HEK293 (cell line): ENCODE results near the gene GTF3C5.

Source experiments
- CTCF ChIA-PET: fragments of 350-600 bp; formaldehyde crosslinking; extraction: SDS; loops from one replicate; lab custom pipeline; 2021; ENCODE audit warnings: antibody characterized with exemption; lab: Yijun Ruan, JAX
- POLR2A ChIA-PET: fragments of 300-600 bp; formaldehyde crosslinking; extraction: SDS; loops from one replicate; lab custom pipeline; 2020; ENCODE audit warnings: antibody characterized with exemption, inconsistent platforms; lab: Yijun Ruan, JAX
- H3K27ac ChIP-seq: fragments of 200-500 bp; sonication (Bioruptor generic); 2 replicates; pipeline ENCODE4 v1.5.1; 2014; ENCODE audit warnings: low read depth, low read length, control low read depth, inconsistent platforms; ENCODE audit errors: extremely low read depth
- H3K36me3 ChIP-seq, 2 experiments: fragments of 200-500 bp in 1 of 2; sonication (Bioruptor generic) in 1 of 2; 1 replicate in 1 of 2; 2 replicates in 1 of 2; pipeline ENCODE4 v1.5.1; 2014 to 2017; ENCODE audit warnings: inconsistent platforms in 2 of 2, low read length in 2 of 2; ENCODE audit not compliant: control insufficient read depth in 2 of 2, insufficient read depth in 1 of 2
- H3K4me1 ChIP-seq: fragments of 200-500 bp; sonication (Bioruptor generic); 2 replicates; pipeline ENCODE4 v1.5.1; 2014; ENCODE audit warnings: mild to moderate bottlenecking, low read length, inconsistent platforms; ENCODE audit not compliant: control insufficient read depth, insufficient read depth
- H3K4me3 ChIP-seq: 2 replicates; pipeline ENCODE4 v1.5.1; 2011; ENCODE audit warnings: low read depth, mild to moderate bottlenecking, control low read depth, low read length, moderate library complexity
- H3K9me3 ChIP-seq: fragments of 200-500 bp; sonication (Bioruptor generic); 2 replicates; pipeline ENCODE4 v1.5.1; 2014; ENCODE audit warnings: low read depth, low read length, inconsistent platforms; ENCODE audit not compliant: control insufficient read depth, insufficient read depth
- HOXC10 ChIP-seq: sonication (generic); formaldehyde crosslinking; IDR thresholded peaks from 2 replicates; pipeline ENCODE4 v1.8.1; 2023; ENCODE audit warnings: mild to moderate bottlenecking, missing genetic modification reagents
- KLF17 ChIP-seq: fragments of 450-650 bp; formaldehyde crosslinking; IDR thresholded peaks from 2 replicates; pipeline ENCODE4 v1.5.1; 2016; ENCODE audit warnings: missing biosample characterization, missing genetic modification characterization
- PRDM2 ChIP-seq: fragments of 450-650 bp; formaldehyde crosslinking; IDR thresholded peaks from 2 replicates; pipeline ENCODE4 v1.5.1; 2016; ENCODE audit warnings: missing biosample characterization, missing genetic modification characterization, borderline replicate concordance
- RBAK ChIP-seq: fragments of 450-650 bp; formaldehyde crosslinking; IDR thresholded peaks from 2 replicates; pipeline ENCODE4 v1.5.1; 2016; ENCODE audit warnings: missing biosample characterization, missing genetic modification characterization
- REPIN1 ChIP-seq: fragments of 450-650 bp; formaldehyde crosslinking; IDR thresholded peaks from 2 replicates; pipeline ENCODE4 v1.5.1; 2017; ENCODE audit warnings: missing biosample characterization, missing genetic modification characterization, low read depth
- ZFP69B ChIP-seq: fragments of 450-650 bp; formaldehyde crosslinking; IDR thresholded peaks from 2 replicates; pipeline ENCODE4 v1.5.1; 2016; ENCODE audit warnings: missing biosample characterization, missing genetic modification characterization
- ZNF18 ChIP-seq: fragments of 450-650 bp; formaldehyde crosslinking; IDR thresholded peaks from 2 replicates; pipeline ENCODE4 v1.5.1; 2016; ENCODE audit warnings: missing biosample characterization, missing genetic modification characterization
- ZNF19 ChIP-seq: fragments of 450-650 bp; formaldehyde crosslinking; IDR thresholded peaks from 2 replicates; pipeline ENCODE4; 2016; ENCODE audit warnings: missing biosample characterization, missing genetic modification characterization, low read depth
- ZNF2 ChIP-seq: fragments of 450-650 bp; formaldehyde crosslinking; IDR thresholded peaks from 2 replicates; pipeline ENCODE4 v1.5.1; 2016; ENCODE audit warnings: missing biosample characterization, missing genetic modification characterization
- ZNF248 ChIP-seq: fragments of 450-650 bp; formaldehyde crosslinking; IDR thresholded peaks from 2 replicates; pipeline ENCODE4 v1.5.1; 2017; ENCODE audit warnings: missing biosample characterization, missing genetic modification characterization
- ZNF292 ChIP-seq: fragments of 450-650 bp; formaldehyde crosslinking; IDR thresholded peaks from 2 replicates; pipeline ENCODE4 v1.5.1; 2016; ENCODE audit warnings: low read depth, missing biosample characterization, missing genetic modification characterization, borderline replicate concordance
- ZNF324 ChIP-seq: fragments of 450-650 bp; formaldehyde crosslinking; IDR thresholded peaks from 2 replicates; pipeline ENCODE4 v1.5.1; 2016; ENCODE audit warnings: missing biosample characterization, missing genetic modification characterization
- ZNF350 ChIP-seq: fragments of 450-650 bp; formaldehyde crosslinking; IDR thresholded peaks from 2 replicates; pipeline ENCODE4 v1.5.0; 2017; ENCODE audit warnings: missing biosample characterization, mild to moderate bottlenecking, missing genetic modification characterization
- ZNF362 ChIP-seq: fragments of 450-650 bp; formaldehyde crosslinking; IDR thresholded peaks from 2 replicates; pipeline ENCODE4 v1.5.1; 2016; ENCODE audit warnings: missing biosample characterization, missing genetic modification characterization
- ZNF391 ChIP-seq: fragments of 450-650 bp; formaldehyde crosslinking; IDR thresholded peaks from 2 replicates; pipeline ENCODE4 v1.5.1; 2016; ENCODE audit warnings: low read depth, missing biosample characterization, missing genetic modification characterization, borderline replicate concordance
- ZNF426 ChIP-seq: fragments of 450-650 bp; formaldehyde crosslinking; IDR thresholded peaks from 2 replicates; pipeline ENCODE4 v1.5.1; 2017; ENCODE audit warnings: missing biosample characterization, missing genetic modification characterization, mild to moderate bottlenecking, inconsistent platforms, moderate library complexity
- ZNF488 ChIP-seq: fragments of 450-650 bp; formaldehyde crosslinking; IDR thresholded peaks from 2 replicates; pipeline ENCODE4 v1.5.1; 2016; ENCODE audit warnings: missing biosample characterization, missing genetic modification characterization
- ZNF513 ChIP-seq: fragments of 450-650 bp; IDR thresholded peaks from 2 replicates; pipeline ENCODE4 v1.5.1; 2018; ENCODE audit warnings: missing biosample characterization, missing genetic modification characterization
- ZNF558 ChIP-seq: fragments of 450-650 bp; formaldehyde crosslinking; IDR thresholded peaks from 2 replicates; pipeline ENCODE4 v1.5.1; 2016; ENCODE audit warnings: missing biosample characterization, missing genetic modification characterization
- ZNF580 ChIP-seq: fragments of 450-650 bp; formaldehyde crosslinking; IDR thresholded peaks from 2 replicates; pipeline ENCODE4 v1.5.1; 2016; ENCODE audit warnings: missing biosample characterization, missing genetic modification characterization
- ZNF664 ChIP-seq: fragments of 450-650 bp; formaldehyde crosslinking; IDR thresholded peaks from 2 replicates; pipeline ENCODE4 v1.5.1; 2016; ENCODE audit warnings: missing biosample characterization, missing genetic modification characterization
- ZNF670 ChIP-seq: fragments of 450-650 bp; formaldehyde crosslinking; IDR thresholded peaks from 2 replicates; pipeline ENCODE4 v1.5.1; 2016; ENCODE audit warnings: missing biosample characterization, missing genetic modification characterization, low read depth
- ZNF776 ChIP-seq: fragments of 450-650 bp; formaldehyde crosslinking; IDR thresholded peaks from 2 replicates; pipeline ENCODE4 v1.5.0; 2017; ENCODE audit warnings: missing biosample characterization, missing genetic modification characterization, borderline replicate concordance

The GTF3C5 gene

GRCh38 chr9:133030317-133031129 is at the start of gene GTF3C5:
TSS of gene GTF3C5 (plus strand) at chr9:133030997. CDS start at chr9:133031012, 15 bp downstream.
- Histone ChIP-seq H3K4me3 (peak within 1 kb of the TSS; percentile 75), H3K4me1 (no peaks in the 10 kb centered on the region), H3K27ac (peak within 1 kb of the TSS; percentile 35; the same call in 1 of the 2 replicates), H3K36me3 (peaks cover 0 to 23% of the 10 kb centered on the region in 2 experiments; a peak in 1 of 3 replicates), H3K9me3 (no peaks in the 10 kb centered on the region)
- POLR2A ChIA-PET, result interaction anchor here (0.6 to 2.1 kb wide), 50 partner anchors 9 to 993 kb away, joined by 3 to 26 read pairs (median 5); partner anchors contain the start of genes CACFD1, DDX31, GFI1B and GTF3C4
- CTCF ChIA-PET, result interaction anchor here (0.6 to 5.2 kb wide), 16 partner anchors 8 to 608 kb away, joined by 3 to 78 read pairs (median 4); no protein-coding TSS in a partner anchor
- TF ChIP-seq ZFP69B (tag by site-specific recombination), result peak; percentile 98
- 0 out of 2 replicates have a peak, but pooled peaks have one; percentile 54 for TF ChIP-seq ZNF664 (tag by site-specific recombination)
- TF ChIP-seq ZNF580, result peak; percentile 98
- 0 out of 2 replicates have a peak, but pooled peaks have one; percentile 48 for TF ChIP-seq ZNF488 (tag by site-specific recombination)
- no peak for TF ChIP-seq ZNF292
- TF ChIP-seq ZNF558 (tag by site-specific recombination), result 0 out of 2 replicates have a peak, but pooled peaks have one; percentile 40
- peak; percentile 99 for TF ChIP-seq KLF17
- TF ChIP-seq ZNF513 (tag by site-specific recombination), result 0 out of 2 replicates have a peak, but pooled peaks have one; percentile 41
- no peak for TF ChIP-seq ZNF362 (tag by site-specific recombination)
- no peak for TF ChIP-seq HOXC10 (CRISPR knock-in tag)
- peak; percentile 90; the same call in 1 of the 2 replicates for TF ChIP-seq REPIN1 (tag by site-specific recombination)
- TF ChIP-seq RBAK (tag by site-specific recombination), result no peak
- TF ChIP-seq ZNF391, result peak; percentile 99
- 0 out of 2 replicates have a peak, but pooled peaks have one; percentile 29 for TF ChIP-seq ZNF19 (tag by site-specific recombination)
- TF ChIP-seq ZNF248, result no peak
- TF ChIP-seq ZNF2 (tag by site-specific recombination), result peak; percentile 99
- TF ChIP-seq ZNF324, result peak; percentile 99
- TF ChIP-seq ZNF776, result no peak
- TF ChIP-seq PRDM2 (tag by site-specific recombination), result peak; percentile 95; the same call in 1 of the 2 replicates
- no peak for TF ChIP-seq ZNF350 (tag by site-specific recombination)
- peak; percentile 33; the same call in 1 of the 2 replicates for TF ChIP-seq ZNF18
- TF ChIP-seq ZNF670 (tag by site-specific recombination), result no peak
- TF ChIP-seq ZNF426 (tag by site-specific recombination), result 0 out of 2 replicates have a peak, but pooled peaks have one; percentile 10
